ENCODE measurements around the gene PRRX1. TPM values are rescaled to one million over a fixed set of nuclear protein-coding genes. Genes with fewer than 3 reads are reported as not detected.

Gene PRRX1
- 3.5 and 3.7 TPM in 2 replicates for total RNA-seq (2014; rRNA removed)
- polyA plus RNA-seq (2012) = 0.79 TPM

- DNase-seq (ENCODE audit: low read depth) = no peak
Observed at GRCh38 chr1:170664093-170664827, at the start of gene PRRX1. Gene PRRX1 (plus strand): TSS chr1:170664131. CDS start chr1:170664219, 88 bp downstream.

- DNase-seq (ENCODE audit: low read depth) = no peak
Observed at GRCh38 chr1:170617591-170618330, 46.2 kb upstream of the PRRX1 start.

GRCh38 chr1:170618421-170618820 lies 45.5 kb upstream of the PRRX1 start:
- DNase-seq (ENCODE audit: low read depth) = no peak

- DNase-seq (ENCODE audit: low read depth) = peak; percentile 18
Observed at GRCh38 chr1:170619241-170620028, 44.5 kb upstream of the PRRX1 start.

GRCh38 chr1:170620164-170620563 lies 43.8 kb upstream of the PRRX1 start:
- DNase-seq (ENCODE audit: low read depth) = no peak

GRCh38 chr1:170623171-170623570 lies 40.8 kb upstream of the PRRX1 start:
- peak; percentile 94 for DNase-seq (ENCODE audit: low read depth)

- peak; percentile 41 for DNase-seq (ENCODE audit: low read depth)
Observed at GRCh38 chr1:170624146-170624545, 39.8 kb upstream of the PRRX1 start.

- no peak for DNase-seq (ENCODE audit: low read depth)
Observed at GRCh38 chr1:170630977-170631376, 33.0 kb upstream of the PRRX1 start.

- DNase-seq (ENCODE audit: low read depth) = peak; percentile 80
Observed at GRCh38 chr1:170634293-170634692, 29.6 kb upstream of the PRRX1 start.

GRCh38 chr1:170634824-170635410 lies 29.0 kb upstream of the PRRX1 start:
- DNase-seq (ENCODE audit: low read depth) = peak; percentile 17

GRCh38 chr1:170640581-170640980 lies 23.4 kb upstream of the PRRX1 start:
- peak; percentile 77 for DNase-seq (ENCODE audit: low read depth)

GRCh38 chr1:170657275-170657853 lies 6.6 kb upstream of the PRRX1 start:
- peak; percentile 71 for DNase-seq (ENCODE audit: low read depth)

- no peak for DNase-seq (ENCODE audit: low read depth)
Observed at GRCh38 chr1:170659399-170660035, 4.4 kb upstream of the PRRX1 start.

GRCh38 chr1:170660281-170660713 lies 3.6 kb upstream of the PRRX1 start:
- no peak for DNase-seq (ENCODE audit: low read depth)

GRCh38 chr1:170660871-170661645 lies 2.9 kb upstream of the PRRX1 start:
- no peak for DNase-seq (ENCODE audit: low read depth)

- peak; percentile 52 for DNase-seq (ENCODE audit: low read depth)
Observed at GRCh38 chr1:170661646-170662411, 2.1 kb upstream of the PRRX1 start.

GRCh38 chr1:170662561-170663403 lies 1.1 kb upstream of the PRRX1 start:
- no peak for DNase-seq (ENCODE audit: low read depth)

GRCh38 chr1:170663404-170664092 lies 383 bp upstream of the PRRX1 start:
- DNase-seq (ENCODE audit: low read depth) = no peak

Data from LHCN-M2 (cell line).